Left colon (tissue), 2 donors: ENCODE measurements around the gene ARHGAP26. TPM values are rescaled to one million over a fixed set of nuclear protein-coding genes. Genes with fewer than 3 reads are reported as not detected.
A peak's percentile ranks its signal among the peaks of the same experiment; 100 is the strongest.

ENCODE experiments used
- ATAC-seq: fragments of 200-7000 bp; cut with Tn5 transposase; one replicate; pipeline ENCODE4 v1.9.1; 2020; ENCODE audit warnings: mild to moderate bottlenecking, moderate library complexity
- DNase-seq, 2 donors: peaks; one replicate each; pipeline ENCODE4 v3.0.0-alpha.2; 2020
- intact Hi-C, 2 donors: fragments of 100-400 bp; cut with DNase I in 1 of 2; cut with micrococcal nuclease in 1 of 2; formaldehyde crosslinking; loops; one replicate each; pipeline versions ENCODE4 v1.11.2 to v1.14.0; 2022; cut with DNase I, micrococcal nuclease
- total RNA-seq, 2 donors: library from RNA; stranded (reverse); fragmentation: NEBNext Ultra II Directional; extraction: Animal tissue kit (Norgen Biotek cat#: 25700); gene quantifications; one replicate each; pipeline ENCODE4 v1.2.1, GENCODE V29; 2021
- donor health status: DM: no; HTN: no; CAD: no.
- donor health status: DM: yes; HTN: yes; CAD: no.

ARHGAP26 gene
- total RNA-seq, 2 donors from 2014 or later = 71.6 to 85.1 TPM

DNA sequence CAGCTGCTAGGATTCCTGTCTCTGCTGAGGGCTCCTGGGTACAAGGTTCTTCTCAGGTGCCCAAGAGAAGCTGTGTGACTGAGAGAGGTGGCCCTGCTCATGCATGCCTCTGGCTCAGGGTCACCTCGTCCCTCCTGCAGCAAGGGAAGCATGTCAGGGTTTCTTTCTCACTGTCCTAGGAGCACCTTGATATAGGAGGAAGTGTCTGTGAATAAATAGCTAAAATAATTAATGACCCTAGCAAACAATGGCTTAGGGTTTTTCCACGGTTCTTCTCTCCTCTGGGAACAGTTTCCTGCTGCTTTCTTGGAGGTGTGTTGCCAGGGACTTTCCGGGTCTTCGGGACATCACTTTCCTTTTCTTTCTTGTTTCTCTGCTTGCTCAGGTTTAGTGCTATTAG lies 87.2 kb downstream of the ARHGAP26 start:
- ATAC-seq (peak; percentile 30), DNase-seq (no peak)
- intact Hi-C loops = no loop called here

DNA sequence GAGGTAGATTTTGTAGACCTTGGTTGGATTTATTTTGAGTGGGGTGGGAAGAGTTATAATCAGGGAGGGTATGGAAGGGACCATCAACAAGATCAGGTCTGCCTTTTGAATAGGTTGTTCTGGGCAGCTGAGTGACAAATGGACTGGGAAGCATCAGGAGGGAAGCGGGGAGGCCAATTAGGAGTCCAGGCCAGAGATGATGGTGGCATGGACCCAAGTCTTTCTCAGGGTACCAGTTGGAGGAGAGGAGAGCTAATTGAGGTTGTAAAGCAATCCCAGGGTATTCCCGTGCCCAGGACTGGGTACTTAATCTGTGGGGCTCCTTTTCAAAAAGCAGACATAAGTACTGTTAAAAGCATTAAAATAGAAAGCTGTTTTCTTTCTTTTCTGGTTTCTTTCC lies 88.9 kb downstream of the ARHGAP26 start:
- intact Hi-C loops = no loop called here
- DNase-seq (no peak), ATAC-seq (no peak)

DNA sequence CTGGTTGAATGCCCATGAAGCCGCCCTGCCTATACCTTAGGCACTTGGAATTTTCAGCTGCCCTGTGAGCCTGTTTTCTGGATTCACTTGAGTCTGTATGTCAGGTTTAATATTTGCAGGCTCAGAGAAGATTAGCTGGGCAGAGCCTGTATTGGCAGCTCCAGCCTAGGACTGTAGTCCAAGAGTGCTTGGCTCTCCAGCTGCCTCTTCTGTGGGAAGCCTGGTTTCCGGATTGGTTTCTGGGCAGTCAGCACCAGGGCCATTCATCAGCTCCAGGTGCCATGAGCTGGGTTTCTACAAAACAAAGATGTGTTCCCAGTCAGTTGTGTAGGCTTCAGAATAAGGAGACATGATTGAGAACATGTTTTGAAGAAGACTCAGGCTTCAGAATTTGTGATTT lies 90.1 kb downstream of the ARHGAP26 start:
- no peak for DNase-seq
- no peak for ATAC-seq
- intact Hi-C loops = no loop called here

DNA sequence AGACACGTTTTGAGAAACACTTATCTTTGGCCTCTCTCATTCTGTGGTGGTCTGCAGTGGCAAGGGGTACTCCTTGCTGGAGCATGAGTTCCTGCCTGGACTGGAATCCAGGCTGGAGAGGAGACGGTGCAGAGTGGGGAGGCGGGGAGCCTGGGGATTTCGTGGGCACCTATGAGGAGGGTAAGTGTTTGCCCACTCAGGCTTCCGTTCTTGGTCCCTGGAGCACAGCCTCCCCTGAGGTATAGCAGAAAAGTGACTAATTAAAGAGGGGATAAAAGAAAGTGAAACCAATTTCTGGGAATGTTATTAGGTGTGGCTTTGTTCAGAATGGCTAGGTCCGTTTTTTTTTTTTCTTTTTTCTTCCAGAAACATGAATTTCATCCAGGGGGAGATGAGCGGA lies 90.8 kb downstream of the ARHGAP26 start:
- ATAC-seq = peak; percentile 54
- intact Hi-C loops = no loop called here
- no peak for DNase-seq

DNA sequence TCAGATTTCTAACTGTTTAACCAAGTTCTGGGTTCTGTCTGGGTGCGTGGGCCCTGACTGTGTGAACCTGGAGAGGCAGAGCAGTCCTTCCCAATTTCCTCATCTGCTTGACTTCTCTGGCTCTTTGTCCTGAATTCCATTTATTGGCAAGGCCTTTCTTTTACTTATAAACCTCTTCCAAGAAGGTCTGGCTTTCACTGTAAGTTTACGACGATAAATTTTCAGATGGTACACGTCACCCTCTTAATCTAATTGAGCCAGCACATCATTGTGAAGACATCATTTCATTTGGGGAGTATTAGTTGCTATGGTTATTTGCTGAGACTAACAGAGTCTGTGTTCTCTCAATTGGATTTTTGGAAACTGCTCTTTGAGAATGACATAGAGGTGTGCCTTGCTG lies 92.4 kb downstream of the ARHGAP26 start:
- ATAC-seq (no peak), DNase-seq (no peak)
- intact Hi-C loops = no loop called here

DNA sequence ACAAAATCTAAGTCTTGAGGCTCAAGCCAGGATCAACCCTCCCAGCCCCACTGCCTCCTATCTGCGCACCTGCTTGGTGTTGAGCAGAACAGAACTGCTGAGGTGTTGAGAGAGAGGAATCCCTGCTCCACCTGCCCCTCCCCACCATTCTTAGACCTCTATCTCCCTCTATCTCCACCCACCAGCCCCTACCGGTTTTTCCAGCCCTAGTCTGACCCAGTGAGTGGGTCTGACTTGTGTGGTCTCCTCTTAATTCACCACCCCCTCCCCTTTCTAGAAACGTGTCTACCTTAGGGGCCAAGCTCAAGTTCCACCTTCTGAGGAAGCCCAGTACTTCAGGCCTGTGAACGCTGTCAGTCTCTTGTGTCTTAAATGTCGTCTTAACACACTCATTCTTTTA lies 93.7 kb downstream of the ARHGAP26 start:
- DNase-seq = no peak
- no peak for ATAC-seq
- intact Hi-C loops = no loop called here

DNA sequence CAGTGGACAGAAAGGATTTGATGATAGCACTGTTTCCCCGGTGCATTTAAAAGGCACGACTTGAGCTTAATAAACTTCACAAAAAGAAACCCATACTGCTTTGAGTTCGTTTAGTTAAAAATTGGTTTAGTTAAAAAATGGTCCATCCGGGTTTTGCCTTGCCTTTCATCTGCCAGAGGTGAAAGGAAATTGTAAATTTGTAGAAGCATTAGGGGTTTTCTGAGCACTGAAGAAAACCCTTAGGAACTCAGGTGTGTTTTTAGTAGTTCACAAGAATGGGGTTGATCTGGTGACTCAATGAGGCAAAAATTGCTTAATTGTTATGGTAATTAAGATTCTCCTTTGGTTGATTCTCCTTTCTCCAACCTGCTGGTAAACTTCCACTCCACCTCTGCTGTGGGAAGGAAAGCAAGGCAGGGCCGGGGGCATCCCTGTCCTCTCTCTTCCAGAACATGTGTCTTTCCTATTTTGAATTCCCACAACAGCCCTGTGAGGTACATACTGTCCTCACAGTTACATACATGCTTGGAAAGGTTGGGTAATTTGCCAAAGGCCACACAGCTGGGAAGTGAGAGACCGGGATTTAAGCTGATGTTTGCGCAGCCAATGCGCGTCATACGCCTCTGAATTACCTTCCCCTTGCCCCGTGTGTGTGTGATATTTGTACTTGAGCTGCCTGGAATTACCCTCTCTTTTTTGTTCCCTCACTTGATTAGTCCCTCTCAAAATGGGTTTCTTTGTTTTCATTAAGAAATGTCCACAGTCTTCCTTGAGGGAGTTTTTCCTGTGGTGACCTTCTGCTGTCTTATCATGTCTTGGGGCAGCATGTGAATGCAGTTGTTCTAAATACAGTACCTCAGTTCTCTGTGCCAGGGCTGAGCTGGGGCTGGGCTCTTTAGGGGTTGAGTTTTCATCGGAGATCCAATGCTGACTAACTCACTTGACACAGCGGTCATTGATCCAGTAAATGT lies 94.4 kb downstream of the ARHGAP26 start:
- DNase-seq (peak; percentile 59), ATAC-seq (peak; percentile 48)
- intact Hi-C loops = loop anchor here in 1 of 2 donors (5.0 kb wide), 1 partner anchor 92 kb away; the partner anchor contains the start of gene ARHGAP26

DNA sequence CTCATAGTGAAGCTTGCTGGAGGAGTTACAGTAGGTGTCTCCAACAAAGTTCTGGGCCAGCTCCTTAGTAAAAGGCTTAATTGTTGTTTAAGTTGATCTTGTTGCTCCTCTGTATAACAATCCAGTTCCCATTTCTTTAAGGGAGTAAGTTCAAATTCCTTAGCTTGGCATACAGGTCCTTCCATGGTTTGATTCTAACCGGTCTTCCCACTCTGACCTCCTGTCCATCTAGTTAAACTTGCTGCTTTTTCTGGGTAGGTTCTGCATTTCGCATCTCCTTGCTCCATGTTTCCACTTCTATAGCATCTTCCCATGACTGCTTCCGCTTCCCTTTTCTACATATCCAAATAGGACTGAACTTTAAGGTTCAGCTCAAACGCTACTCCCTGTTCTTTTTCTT lies 95.5 kb downstream of the ARHGAP26 start:
- intact Hi-C loops = loop anchor here in 1 of 2 donors (5.0 kb wide), 1 partner anchor 93 kb away; the partner anchor contains the start of gene ARHGAP26
- no peak for DNase-seq
- no peak for ATAC-seq

DNA sequence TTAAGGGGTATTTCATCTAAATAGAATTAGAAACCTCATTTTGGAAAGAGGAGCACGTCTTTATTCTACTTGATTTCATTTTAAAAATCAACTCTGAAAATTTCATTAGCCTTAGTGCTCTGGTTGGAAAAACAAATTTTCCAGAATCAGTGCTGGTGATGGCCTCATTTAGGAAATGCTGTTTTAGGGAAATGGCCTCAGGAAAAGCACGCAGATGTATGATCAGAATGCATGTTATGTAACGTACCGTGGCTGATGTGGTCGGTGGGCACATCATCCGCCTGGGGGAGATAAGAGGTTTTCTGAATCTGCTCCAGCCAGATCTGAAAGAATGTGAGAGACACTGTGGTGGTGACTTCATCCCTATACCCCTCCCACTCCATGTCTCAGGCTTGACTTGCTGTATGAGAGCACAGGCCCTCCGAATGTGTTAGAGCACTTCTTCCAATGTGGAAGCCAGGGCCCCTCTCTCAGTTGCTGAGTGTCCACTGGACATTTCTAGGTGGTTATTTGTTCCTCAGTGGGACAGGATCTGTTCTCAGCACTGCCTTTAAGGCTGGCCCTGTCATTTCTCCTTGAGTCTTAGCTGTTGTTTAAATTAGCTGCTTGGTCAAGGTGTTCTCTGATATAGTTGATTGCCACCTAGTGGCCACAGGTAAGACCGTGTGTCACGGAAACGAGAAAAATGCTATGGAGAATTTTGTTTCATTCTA lies 96.5 kb downstream of the ARHGAP26 start:
- DNase-seq (peak; percentile 60 to 63), ATAC-seq (peak; percentile 44)
- intact Hi-C loops = loop anchor here in 1 of 2 donors (5.0 kb wide), 1 partner anchor 94 kb away; the partner anchor contains the start of gene ARHGAP26

DNA sequence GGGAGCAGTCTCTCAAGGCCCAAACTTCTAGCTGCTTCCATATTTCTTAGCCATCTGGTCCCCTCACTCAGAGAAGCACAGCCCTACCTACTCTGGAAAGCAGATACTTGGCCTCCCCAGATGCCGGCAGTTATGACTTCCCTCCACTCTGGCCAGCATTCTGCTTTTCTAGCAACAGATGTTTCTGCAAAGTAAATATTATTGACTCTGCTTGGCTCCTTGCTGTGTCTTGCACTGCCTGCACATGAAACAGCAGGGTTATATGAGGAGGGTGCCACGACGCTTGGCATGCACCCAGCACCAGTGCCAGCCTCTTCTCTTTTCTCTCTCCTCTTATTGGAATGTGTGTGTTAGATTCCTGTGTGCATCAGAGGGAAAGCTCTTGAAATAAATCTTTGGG lies 99.7 kb downstream of the ARHGAP26 start:
- ATAC-seq (peak; percentile 34), DNase-seq (peak; percentile 62 to 72)
- intact Hi-C loops = loop anchor here in 1 of 2 donors (5.0 to 10.0 kb wide), 2 partner anchors 98 to 125 kb away; partner anchors contain the start of gene ARHGAP26

DNA sequence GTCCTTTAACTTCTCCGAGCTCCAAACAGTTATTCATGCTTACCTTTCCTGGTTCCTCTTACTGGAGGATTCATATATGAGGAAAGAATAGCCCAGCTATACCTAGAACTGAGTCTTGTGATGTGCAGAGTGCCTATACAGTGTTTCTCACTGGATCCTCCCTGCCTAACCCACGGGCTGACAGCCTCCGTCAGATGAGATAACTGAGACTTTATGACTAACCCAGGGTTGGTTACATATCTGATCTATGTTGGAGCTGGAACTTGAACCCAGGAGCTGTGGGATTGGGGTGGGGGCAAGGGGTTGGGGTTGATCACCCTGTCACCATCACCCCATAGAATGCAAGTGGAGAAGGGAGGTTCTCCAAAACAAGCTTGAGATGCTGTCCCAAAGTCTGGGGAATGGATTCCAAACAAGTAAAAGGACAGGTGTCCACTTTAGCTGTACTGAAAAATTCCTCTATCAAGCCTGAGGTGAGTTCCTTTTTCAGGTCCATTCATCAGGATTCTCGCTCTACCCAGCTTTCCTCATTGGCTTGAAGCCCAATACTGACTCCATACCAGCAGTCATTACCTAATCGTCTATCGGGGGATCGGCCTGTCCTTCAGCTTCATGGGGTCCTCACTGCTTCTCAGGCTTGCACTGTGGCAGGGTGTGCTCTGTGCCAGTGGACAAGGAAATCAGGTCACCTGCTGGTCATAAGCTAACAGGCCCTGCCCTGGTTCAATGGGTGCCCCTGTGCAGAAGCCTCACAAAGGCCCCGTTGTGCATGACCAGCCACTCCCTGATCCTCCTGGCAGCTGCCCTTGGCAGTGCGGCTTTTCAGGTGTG lies 100.6 kb downstream of the ARHGAP26 start:
- DNase-seq = peak; percentile 77 to 89
- intact Hi-C loops = loop anchor here in 1 of 2 donors (10.0 kb wide), 1 partner anchor 126 kb away; no protein-coding TSS in a partner anchor
- ATAC-seq = peak; percentile 66

DNA sequence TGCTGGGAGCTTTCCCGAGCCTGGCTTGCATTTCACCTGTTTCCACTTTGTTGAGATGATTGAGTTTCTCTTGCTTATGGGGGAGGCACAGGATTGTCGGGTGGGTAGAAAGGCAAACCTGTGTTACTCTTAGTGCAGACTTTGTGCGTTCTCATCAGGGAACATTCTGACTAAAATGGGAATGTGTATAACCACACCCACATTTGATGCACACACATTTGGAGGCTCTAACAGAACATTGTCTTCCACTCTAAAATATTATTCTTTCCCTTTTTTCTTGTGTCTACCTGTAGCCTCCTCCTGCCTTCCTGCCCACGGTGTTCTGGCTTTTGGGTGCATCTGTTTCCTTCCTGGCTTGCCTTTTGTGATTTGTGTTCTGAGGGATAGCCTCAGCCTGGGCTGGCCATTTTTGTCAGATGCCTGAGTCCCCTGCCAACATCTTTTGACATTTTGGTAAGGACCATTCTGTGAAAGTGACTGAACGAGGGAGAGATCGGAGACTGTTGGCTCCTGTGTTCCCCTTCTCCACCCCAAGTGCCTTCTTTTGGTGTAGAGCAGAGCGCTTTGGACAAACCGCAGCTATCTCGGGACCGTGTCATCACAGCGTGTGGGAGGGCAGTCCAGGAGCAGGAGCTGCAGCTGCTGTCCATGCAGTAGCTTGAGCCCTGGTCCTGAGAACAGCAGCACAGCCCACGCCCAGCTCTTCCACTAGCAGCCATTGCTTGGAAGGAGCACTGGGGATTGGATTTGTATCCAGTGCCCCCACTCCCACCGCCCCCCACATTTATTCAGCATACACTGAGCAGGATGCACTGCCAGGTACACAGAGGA lies 101.4 kb downstream of the ARHGAP26 start:
- ATAC-seq (peak; percentile 13), DNase-seq (no peak)
- intact Hi-C loops = loop anchor here in 1 of 2 donors (10.0 kb wide), 1 partner anchor 127 kb away; no protein-coding TSS in a partner anchor

DNA sequence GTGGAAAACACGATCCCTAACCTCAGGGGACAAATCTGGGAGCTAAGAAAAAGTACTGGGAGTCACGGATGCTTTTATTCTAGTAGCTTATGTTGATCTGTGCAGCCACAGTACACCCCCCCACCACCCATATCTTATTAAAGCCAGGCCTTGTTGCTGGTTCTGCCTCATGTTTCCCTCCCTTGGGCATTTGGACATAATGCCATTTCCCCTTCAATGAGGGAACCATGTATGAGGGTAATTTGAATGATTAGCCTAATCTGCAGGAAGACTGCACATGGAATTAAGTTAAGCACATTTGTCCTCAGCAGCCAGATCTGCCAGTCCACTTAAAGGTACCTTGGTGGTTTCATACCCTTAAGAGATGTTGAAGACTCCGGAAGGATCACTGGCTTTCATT lies 102.0 kb downstream of the ARHGAP26 start:
- no peak for DNase-seq
- no peak for ATAC-seq
- intact Hi-C loops = loop anchor here in 1 of 2 donors (10.0 kb wide), 1 partner anchor 127 kb away; no protein-coding TSS in a partner anchor

DNA sequence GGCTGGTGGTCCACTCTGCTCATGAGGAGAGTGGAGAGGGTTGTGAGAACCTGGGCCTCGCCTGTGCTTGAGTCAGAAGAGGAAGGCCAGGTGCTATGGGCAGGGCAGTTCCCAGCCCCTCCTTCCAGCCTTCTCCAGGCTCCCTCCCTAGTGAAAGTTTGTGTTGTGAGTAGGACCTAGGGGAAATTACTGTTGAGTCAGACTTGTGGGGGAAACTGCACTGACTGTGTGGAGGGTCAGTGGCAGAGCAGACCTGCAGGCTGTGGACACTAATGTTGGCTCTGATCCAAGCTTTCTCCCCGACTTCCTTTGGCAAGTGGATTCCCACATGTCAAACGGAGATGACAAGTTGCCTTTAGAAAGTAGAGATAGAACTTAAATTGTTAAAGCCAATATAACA lies 102.6 kb downstream of the ARHGAP26 start:
- ATAC-seq = peak; percentile 51
- DNase-seq = peak; percentile 61 to 79
- intact Hi-C loops = loop anchor here in 1 of 2 donors (10.0 kb wide), 1 partner anchor 128 kb away; no protein-coding TSS in a partner anchor

DNA sequence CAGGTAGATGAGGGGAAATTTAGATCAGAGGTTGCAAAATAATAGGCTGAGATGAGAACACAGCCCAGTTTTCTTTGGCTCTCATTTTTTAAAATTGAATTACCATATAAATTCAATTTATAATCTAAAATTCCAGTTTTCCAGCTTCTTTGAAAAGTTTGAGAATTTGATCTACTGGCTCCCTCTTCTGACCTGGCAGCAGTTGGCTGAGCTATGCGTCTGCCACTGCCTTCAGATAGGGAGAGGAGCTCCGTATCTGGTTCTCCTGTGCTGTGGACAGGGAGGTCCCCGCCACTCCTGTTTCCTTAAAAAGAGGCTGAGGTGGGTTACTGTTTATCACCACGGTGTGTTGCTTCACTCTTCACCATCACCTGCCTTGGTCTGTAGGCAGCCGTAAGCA lies 103.7 kb downstream of the ARHGAP26 start:
- no peak for ATAC-seq
- intact Hi-C loops = loop anchor here in 1 of 2 donors (10.0 kb wide), 1 partner anchor 129 kb away; no protein-coding TSS in a partner anchor
- no peak for DNase-seq

DNA sequence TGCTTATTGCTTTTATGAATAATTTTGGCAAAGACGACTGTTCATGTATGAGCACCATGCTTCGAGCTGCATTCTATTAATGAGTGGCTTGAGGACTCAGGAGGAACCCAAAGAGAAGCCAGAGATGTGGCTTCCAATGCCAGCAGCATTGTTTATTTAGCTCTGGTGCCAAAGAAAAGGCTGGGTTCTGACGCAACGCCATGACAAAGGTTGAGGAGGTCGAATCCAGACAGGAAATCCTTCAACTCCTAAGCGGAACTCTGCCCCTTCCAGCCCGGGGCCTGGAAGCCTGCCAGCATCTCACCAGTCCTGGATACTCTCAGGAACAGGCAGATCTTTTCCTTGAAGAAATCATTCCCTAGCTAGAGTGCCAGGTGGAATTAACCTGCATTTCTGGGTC lies 104.4 kb downstream of the ARHGAP26 start:
- intact Hi-C loops = loop anchor here in 1 of 2 donors (10.0 kb wide), 1 partner anchor 130 kb away; no protein-coding TSS in a partner anchor
- DNase-seq = peak; percentile 93 to 94
- peak; percentile 68 for ATAC-seq

DNA sequence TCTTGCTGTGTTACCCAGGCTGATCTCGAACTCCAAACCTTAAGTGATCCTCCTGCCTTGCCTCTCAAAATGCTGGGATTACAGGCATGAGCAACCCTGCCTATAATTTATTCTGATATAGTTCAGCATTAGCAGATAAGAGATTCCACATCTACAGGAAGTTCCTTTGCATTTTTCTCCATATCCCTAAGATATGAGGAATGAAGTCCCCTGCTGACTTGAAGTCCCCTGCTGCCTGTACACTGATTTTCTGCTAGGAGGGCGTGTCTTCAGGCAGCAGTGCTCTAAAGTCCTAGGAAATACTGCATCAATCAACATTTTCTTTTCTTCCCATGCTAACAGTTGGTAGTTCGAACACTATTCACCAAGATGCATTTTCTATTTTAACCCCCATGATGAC lies 105.8 kb downstream of the ARHGAP26 start:
- DNase-seq (no peak), ATAC-seq (no peak)
- intact Hi-C loops = loop anchor here in 1 of 2 donors (10.0 kb wide), 1 partner anchor 131 kb away; no protein-coding TSS in a partner anchor
